Keratinocyte (primary cell): ENCODE measurements around the gene IL11RA. TPM values are rescaled to one million over a fixed set of nuclear protein-coding genes. Genes with fewer than 3 reads are reported as not detected.

Source experiments
- DNase-seq: peaks from one replicate; pipeline ENCODE4 v3.0.0-alpha.2; 2011; ENCODE audit warnings: low read depth, missing footprints, low spot score
- FAIRE-seq: peaks from 2 replicates; lab custom pipeline; 2011; peaks lifted over from hg19 to GRCh38; lab: Jason Lieb, UNC
- H2AFZ ChIP-seq: 2 replicates; pipeline ENCODE4 v1.6.0; 2012; ENCODE audit warnings: low read length, control low read depth, inconsistent platforms; ENCODE audit not compliant: control insufficient read depth
- H3K27ac ChIP-seq: 2 replicates; pipeline ENCODE4 v1.5.1; 2011; ENCODE audit warnings: low read length; ENCODE audit not compliant: control insufficient read depth, insufficient read depth
- H3K27me3 ChIP-seq: 3 replicates; pipeline ENCODE4 v1.6.0; 2011; ENCODE audit warnings: low read length; ENCODE audit not compliant: control insufficient read depth, insufficient read depth; ENCODE audit errors: extremely low read depth
- H3K36me3 ChIP-seq, 2 experiments: 2 replicates in 1 of 2; 3 replicates in 1 of 2; pipeline ENCODE4 v1.5.1; 2011; ENCODE audit warnings: low read length in 2 of 2, mild to moderate bottlenecking in 1 of 2; ENCODE audit not compliant: control insufficient read depth in 2 of 2, insufficient read depth in 2 of 2; ENCODE audit errors: extremely low read depth in 1 of 2
- H3K4me1 ChIP-seq: 3 replicates; pipeline ENCODE4 v1.5.1; 2011; ENCODE audit warnings: low read length; ENCODE audit not compliant: control insufficient read depth, insufficient read depth; ENCODE audit errors: extremely low read depth
- H3K4me2 ChIP-seq: 3 replicates; pipeline ENCODE4 v1.6.0; 2011; ENCODE audit warnings: low read depth, low read length; ENCODE audit not compliant: control insufficient read depth, insufficient read depth; ENCODE audit errors: extremely low read depth
- H3K4me3 ChIP-seq, 3 experiments: fragments of 200-600 bp in 1 of 3; sonication (generic) in 1 of 3; 2 replicates in 2 of 3; 3 replicates in 1 of 3; pipeline ENCODE4 v1.5.1; 2011 to 2016; ENCODE audit warnings: low read length in 3 of 3, mild to moderate bottlenecking in 3 of 3, control low read depth in 2 of 3, inconsistent platforms in 1 of 3, low read depth in 1 of 3, mixed read lengths in 1 of 3, mixed run types in 1 of 3, moderate library complexity in 1 of 3; ENCODE audit not compliant: control insufficient read depth in 2 of 3, insufficient read depth in 2 of 3; ENCODE audit errors: extremely low read depth in 1 of 3
- H3K79me2 ChIP-seq: 2 replicates; pipeline ENCODE4 v1.6.0; 2012; ENCODE audit warnings: low read length; ENCODE audit not compliant: control insufficient read depth, insufficient read depth
- H3K9ac ChIP-seq: 3 replicates; pipeline ENCODE4 v1.6.0; 2011; ENCODE audit warnings: low read length; ENCODE audit not compliant: control insufficient read depth, insufficient read depth; ENCODE audit errors: extremely low read depth
- H3K9me1 ChIP-seq: 3 replicates; pipeline ENCODE4 v1.6.0; 2011; ENCODE audit warnings: low read length; ENCODE audit not compliant: control insufficient read depth, insufficient read depth; ENCODE audit errors: extremely low read depth
- H3K9me3 ChIP-seq: 2 replicates; pipeline ENCODE4 v1.5.1; 2012; ENCODE audit warnings: low read depth, low read length; ENCODE audit not compliant: control insufficient read depth
- H4K20me1 ChIP-seq: 3 replicates; pipeline ENCODE4 v1.6.0; 2011; ENCODE audit warnings: low read length; ENCODE audit not compliant: control insufficient read depth, insufficient read depth; ENCODE audit errors: extremely low read depth
- CTCF ChIP-seq, 3 experiments: IDR thresholded peaks in 1 of 3; conservative IDR thresholded peaks in 1 of 3; optimal IDR thresholded peaks in 1 of 3; 2 replicates in 2 of 3; 3 replicates in 1 of 3; pipeline versions ENCODE3 to v1.5.1; 2011; ENCODE audit warnings: low read length in 3 of 3, mild to moderate bottlenecking in 3 of 3, moderate library complexity in 2 of 3, control low read depth in 1 of 3, inconsistent platforms in 1 of 3; ENCODE audit not compliant: insufficient read depth in 2 of 3; ENCODE audit errors: extremely low read depth in 1 of 3
- EZH2 ChIP-seq: IDR thresholded peaks from one replicate; pipeline ENCODE4 v1.6.1; 2012; ENCODE audit warnings: inconsistent platforms, mild to moderate bottlenecking, low read length, moderate library complexity
- dilution Hi-C: fragments of 300-500 bp; cut with MboI; formaldehyde crosslinking; loops from one replicate; pipeline ENCODE4 v1.7.0; 2020; ENCODE audit warnings: low sequenced_read_pairs; ENCODE audit not compliant: extremely low pct_ligation_motif_present
- polyA plus RNA-seq, 5 experiments: library from polyadenylated mRNA; depleted of rRNA in 3 of 5; stranded (reverse) in 3 of 5; stranded (forward) in 1 of 5; unstranded in 1 of 5; fragments of >200 nt; gene quantifications; 1 replicate in 1 of 5; 2 replicates in 3 of 5; 3 replicates in 1 of 5; pipeline versions ENCODE4 v1.2.1 to v1.2.3, GENCODE V29; 2011 to 2012; ENCODE audit warnings: missing spikeins in 2 of 5, low read depth in 1 of 5, low replicate concordance in 1 of 5

IL11RA gene
- polyA plus RNA-seq, 1 donor (not counting 4 experiments of a cell fraction or from before 2014, with no cell fraction given): 3.1 TPM

- dilution Hi-C loops: no loop called here
- H3K4me1 ChIP-seq: no peaks in the 10 kb centered on the region
Measured at GRCh38 chr9:34694811-34695210, 42.8 kb downstream of the IL11RA start.

GRCh38 chr9:34701023-34701768, 49.2 kb downstream of the IL11RA start:
- dilution Hi-C loops: no loop called here
- Histone ChIP-seq H3K9ac (peak overlapping the region; percentile 70), H3K9me3 (no peaks in the 10 kb centered on the region), H3K79me2 (no peaks in the 10 kb centered on the region), H3K27ac (peak overlapping the region; percentile 50), H4K20me1 (no peaks in the 10 kb centered on the region), H3K4me1 (peaks cover 6% of the 10 kb centered on the region), H3K36me3 (no peaks in the 10 kb centered on the region), H3K27me3 (no peaks in the 10 kb centered on the region), H3K9me1 (no peaks in the 10 kb centered on the region), H3K4me2 (peak overlapping the region; percentile 99), H2AFZ (peak overlapping the region; percentile 71), H3K4me3 (peak overlapping the region; percentile 61 to 79 (median 69))
- peak; percentile 69 for FAIRE-seq
- no peak for DNase-seq
- TF ChIP-seq EZH2 (no peak), CTCF (optimal IDR thresholded peaks at IDR 0.05 in 1 of 3, IDR thresholded peaks at IDR 0.05 in 1 of 3, conservative IDR thresholded peaks at IDR 0.05 in 1 of 3; ENCODE audit: extremely low read depth in 1 of 3, insufficient read depth in 2 of 3, low read length in 3 of 3) (peak; percentile 62 to 98 (median 94))

More at GRCh38 chr9:34694811-34695210, 42.8 kb downstream of the IL11RA start:
- FAIRE-seq: no peak
- H3K27me3 ChIP-seq: no peaks in the 10 kb centered on the region
- no peaks in the 10 kb centered on the region for H3K36me3 ChIP-seq
- no peak overlapping the region for H2AFZ ChIP-seq
- no peak overlapping the region for H3K9ac ChIP-seq
- H3K9me1 ChIP-seq: no peaks in the 10 kb centered on the region
- no peak for DNase-seq
- no peaks in the 10 kb centered on the region for H3K9me3 ChIP-seq
- H4K20me1 ChIP-seq: no peaks in the 10 kb centered on the region
- no peak overlapping the region for H3K4me3 ChIP-seq
- H3K27ac ChIP-seq: no peak overlapping the region
- H3K4me2 ChIP-seq: no peak overlapping the region
- TF ChIP-seq EZH2 (no peak), CTCF (optimal IDR thresholded peaks at IDR 0.05 in 1 of 3, IDR thresholded peaks at IDR 0.05 in 1 of 3, conservative IDR thresholded peaks at IDR 0.05 in 1 of 3; ENCODE audit: extremely low read depth in 1 of 3, insufficient read depth in 2 of 3, low read length in 3 of 3) (no peak)
- H3K79me2 ChIP-seq: no peaks in the 10 kb centered on the region
